K562 (cell line): ENCODE data around the gene SMC4. TPM values are rescaled to one million over a fixed set of nuclear protein-coding genes. Genes with fewer than 3 reads are reported as not detected.
A peak's percentile ranks its signal among the peaks of the same experiment; 100 is the strongest.

Experiments
- ARID2 ChIP-seq: fragments of 450-650 bp; IDR thresholded peaks from 2 replicates; pipeline ENCODE4 v1.6.1; 2017; ENCODE audit warnings: antibody characterized with exemption, mild to moderate bottlenecking
- CC2D1A ChIP-seq: fragments of 450-650 bp; IDR thresholded peaks from 2 replicates; pipeline ENCODE4 v1.6.1; 2017; ENCODE audit warnings: mild to moderate bottlenecking
- CHD4 ChIP-seq: fragments of 200-600 bp; sonication (generic); IDR thresholded peaks from 3 replicates; pipeline ENCODE4 v1.6.1; 2012; ENCODE audit warnings: low read depth, mild to moderate bottlenecking, mixed read lengths, low read length, inconsistent platforms; ENCODE audit not compliant: insufficient read depth, insufficient replicate concordance, poor library complexity, severe bottlenecking
- E2F3 ChIP-seq: fragments of 250-450 bp; sonication (Bioruptor Pico); IDR thresholded peaks from 2 replicates; pipeline ENCODE4 v1.4.0; 2020; ENCODE audit warnings: mild to moderate bottlenecking
- EP300 ChIP-seq: IDR thresholded peaks from 2 replicates; pipeline ENCODE4 v1.6.1; 2012; ENCODE audit warnings: low read length, improper control_type of control experiment
- ETS1 ChIP-seq: conservative IDR thresholded peaks from 2 replicates; pipeline ENCODE4 v1.6.1; 2011; ENCODE audit warnings: low read depth, mild to moderate bottlenecking, low read length; ENCODE audit not compliant: control insufficient read depth
- FOSL1 ChIP-seq: fragments of 200-800 bp; sonication (Bioruptor generic); conservative IDR thresholded peaks from 2 replicates; pipeline ENCODE4 v1.6.1; 2016; ENCODE audit warnings: missing genetic modification characterization, missing compliant biosample characterization
- FOXK2 ChIP-seq, 2 experiments: fragments of 450-650 bp; IDR thresholded peaks in 1 of 2; conservative IDR thresholded peaks in 1 of 2; 2 replicates each; pipeline ENCODE4 v1.6.1; 2016; ENCODE audit warnings: low read depth in 2 of 2, mild to moderate bottlenecking in 1 of 2
- KLF10 ChIP-seq: fragments of 250-450 bp; sonication (Bioruptor Pico); IDR thresholded peaks from 2 replicates; pipeline ENCODE4 v1.6.1; 2021; ENCODE audit warnings: matching md5 sums
- MCM3 ChIP-seq: fragments of 450-650 bp; IDR thresholded peaks from 2 replicates; pipeline ENCODE4 v1.6.1; 2016
- MCM5 ChIP-seq: fragments of 450-650 bp; IDR thresholded peaks from 2 replicates; pipeline ENCODE4 v1.6.1; 2016; ENCODE audit warnings: low read depth
- MTA3 ChIP-seq: fragments of 450-650 bp; formaldehyde crosslinking; IDR thresholded peaks from 2 replicates; pipeline ENCODE4 v1.6.1; 2017; ENCODE audit warnings: mild to moderate bottlenecking, borderline replicate concordance
- MXI1 ChIP-seq: IDR thresholded peaks from 2 replicates; pipeline ENCODE4 v1.6.1; 2011; ENCODE audit warnings: low read depth, mild to moderate bottlenecking, improper control_type of control experiment, low read length
- PPARD ChIP-seq: fragments of 250-450 bp; sonication (Bioruptor Pico); IDR thresholded peaks from 2 replicates; pipeline ENCODE4 v1.8.0; 2022; ENCODE audit warnings: inconsistent platforms, mild to moderate bottlenecking, moderate library complexity
- SMARCC2 ChIP-seq: fragments of 450-650 bp; IDR thresholded peaks from 2 replicates; pipeline ENCODE4 v1.6.1; 2017; ENCODE audit warnings: antibody characterized with exemption, moderate library complexity, mild to moderate bottlenecking, low read depth
- STAT5B ChIP-seq: fragments of 250-450 bp; sonication (Bioruptor Pico); IDR thresholded peaks from 2 replicates; pipeline ENCODE4 v1.8.0; 2021; ENCODE audit warnings: mild to moderate bottlenecking, inconsistent platforms
- TAF1 ChIP-seq: IDR thresholded peaks from 2 replicates; pipeline ENCODE4 v1.6.1; 2011; ENCODE audit warnings: mild to moderate bottlenecking, low read length, moderate library complexity; ENCODE audit not compliant: insufficient read depth, control insufficient read depth, severe bottlenecking; ENCODE audit errors: extremely low read depth
- ZNF431 ChIP-seq: sonication (generic); formaldehyde crosslinking; IDR thresholded peaks from 2 replicates; pipeline ENCODE4 v1.8.0; 2022; ENCODE audit warnings: mild to moderate bottlenecking, missing genetic modification reagents
- ZNF57 ChIP-seq: fragments of 450-650 bp; formaldehyde crosslinking; IDR thresholded peaks from 2 replicates; pipeline ENCODE4 v1.4.0; 2020; ENCODE audit warnings: mild to moderate bottlenecking, moderate library complexity
- ZNF668 ChIP-seq: fragments of 250-450 bp; sonication (Bioruptor Pico); IDR thresholded peaks from 2 replicates; pipeline ENCODE4 v1.8.0; 2022; ENCODE audit warnings: mild to moderate bottlenecking, inconsistent platforms
- ZNF830 ChIP-seq: fragments of 250-450 bp; sonication (Bioruptor Pico); IDR thresholded peaks from 2 replicates; pipeline ENCODE4 v1.5.0; 2021; ENCODE audit warnings: mild to moderate bottlenecking
- polyA plus RNA-seq, 8 experiments: library from polyadenylated mRNA; depleted of rRNA in 4 of 8; stranded (reverse) in 5 of 8; unstranded in 3 of 8; fragments of >200 nt; fragmentation: Nextera tagmentation in 2 of 8; fragmentation: Illumina TruSeq in 1 of 8; extraction: Ambion mirVana in 2 of 8; extraction: Trizol in 1 of 8; gene quantifications; 2 replicates each; pipeline versions ENCODE4 v1.2.1 to v1.2.3, GENCODE V29; 2011 to 2014; ENCODE audit warnings: inconsistent platforms in 1 of 8, missing spikeins in 1 of 8
- total RNA-seq, 7 experiments: library from RNA; depleted of rRNA in 6 of 7; stranded (reverse); fragments of >200 nt in 6 of 7; fragmentation: Illumina TruSeq in 2 of 7; extraction: Trizol in 2 of 7; gene quantifications; 2 replicates each; pipeline versions ENCODE4 v1.2.1 to v1.2.3, GENCODE V29; 2011 to 2021; ENCODE audit warnings: low replicate concordance in 1 of 7
- TF ChIP-seq, protein P1 (sequence below), 2 experiments: IDR thresholded peaks in 1 of 2; conservative IDR thresholded peaks in 1 of 2; 2 replicates each; pipeline ENCODE4 v1.6.1; 2016; ENCODE audit warnings: low read depth in 2 of 2, mild to moderate bottlenecking in 1 of 2, missing compliant biosample characterization in 1 of 2, missing genetic modification characterization in 1 of 2, moderate library complexity in 1 of 2
- TF ChIP-seq, protein P2 (sequence below): fragments of 450-650 bp; formaldehyde crosslinking; IDR thresholded peaks from 2 replicates; pipeline ENCODE4 v1.4.0; 2020; ENCODE audit warnings: mild to moderate bottlenecking, mixed read lengths

SMC4 gene
- total and polyA plus RNA-seq, 9 of the 15 experiments (the other 6 are each of a cell fraction or from before 2014, with no cell fraction given): 87.9 to 347 (median 176) TPM

DNA sequence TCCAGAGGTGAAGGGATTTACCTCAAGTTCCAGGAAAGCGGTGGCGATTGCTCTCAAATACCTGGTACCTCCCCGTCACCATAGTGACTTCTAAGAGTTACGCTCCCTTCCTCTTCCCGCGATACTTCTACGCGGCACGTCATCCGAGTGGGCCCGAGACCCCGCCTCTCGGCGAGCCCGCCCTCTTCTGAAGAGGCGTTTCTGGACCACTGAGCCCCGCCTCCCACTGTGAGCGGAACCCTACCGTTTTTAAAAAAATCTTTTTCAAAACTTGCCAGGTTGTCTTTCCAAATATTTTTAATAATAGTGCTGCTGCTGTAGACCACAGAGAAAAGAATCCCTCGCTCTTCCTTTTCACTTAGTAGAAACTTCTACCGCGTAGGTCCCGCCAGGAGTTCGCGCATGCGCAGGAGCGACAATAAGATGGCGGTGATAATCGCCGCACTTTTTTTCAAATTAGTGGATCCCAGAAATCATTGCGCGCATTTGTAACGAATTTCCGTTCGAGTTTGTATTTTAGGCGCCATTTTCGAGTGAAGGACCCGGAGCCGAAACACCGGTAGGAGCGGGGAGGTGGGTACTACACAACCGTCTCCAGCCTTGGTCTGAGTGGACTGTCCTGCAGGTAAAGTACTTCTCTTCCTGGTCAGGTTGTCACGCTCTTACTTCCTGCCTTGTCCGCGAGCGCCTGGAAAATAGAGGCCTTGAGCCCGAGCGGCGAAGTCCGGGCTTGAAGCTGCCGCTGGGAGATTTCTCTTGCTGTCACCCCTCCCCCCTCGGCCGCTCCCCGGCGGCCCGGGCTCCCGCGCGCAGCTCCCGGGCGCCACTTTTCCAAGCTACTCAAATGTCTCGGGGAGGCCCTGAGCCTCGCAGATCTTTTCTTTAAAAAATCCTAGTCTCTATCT lies at the start of gene SMC4, which contains the start of gene IFT80 (continued):
- TF ChIP-seq CHD4: no peak
- TF ChIP-seq FOSL1 (tag): peak; percentile 37; the same call in 1 of the 2 replicates
- TF ChIP-seq MCM3: no peak
- peak in 1 of 2 experiments; percentile 53; a peak in 1 of 4 replicates for TF ChIP-seq FOXK2 (conservative IDR thresholded peaks at IDR 0.05 in 1 of 2, IDR thresholded peaks at IDR 0.05 in 1 of 2; ENCODE audit: low read depth in 2 of 2)
- peak; percentile 88 for TF ChIP-seq E2F3 (CRISPR knock-in tag)
- TF ChIP-seq MXI1: no peak; the same call in 1 of the 2 replicates
- TF ChIP-seq PPARD (CRISPR knock-in tag): no peak
- TF ChIP-seq, protein P1, sequence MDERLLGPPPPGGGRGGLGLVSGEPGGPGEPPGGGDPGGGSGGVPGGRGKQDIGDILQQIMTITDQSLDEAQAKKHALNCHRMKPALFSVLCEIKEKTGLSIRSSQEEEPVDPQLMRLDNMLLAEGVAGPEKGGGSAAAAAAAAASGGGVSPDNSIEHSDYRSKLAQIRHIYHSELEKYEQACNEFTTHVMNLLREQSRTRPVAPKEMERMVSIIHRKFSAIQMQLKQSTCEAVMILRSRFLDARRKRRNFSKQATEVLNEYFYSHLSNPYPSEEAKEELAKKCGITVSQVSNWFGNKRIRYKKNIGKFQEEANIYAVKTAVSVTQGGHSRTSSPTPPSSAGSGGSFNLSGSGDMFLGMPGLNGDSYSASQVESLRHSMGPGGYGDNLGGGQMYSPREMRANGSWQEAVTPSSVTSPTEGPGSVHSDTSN (CRISPR knock-in tag; IDR thresholded peaks at IDR 0.05; ENCODE audit: low read depth): no peak
- TF ChIP-seq, protein P1 (tag; conservative IDR thresholded peaks at IDR 0.05; ENCODE audit: low read depth): no peak
- TF ChIP-seq STAT5B (CRISPR knock-in tag): no peak
- no peak for TF ChIP-seq KLF10 (CRISPR knock-in tag)
- peak; percentile 83 for TF ChIP-seq TAF1
- TF ChIP-seq ZNF830 (CRISPR knock-in tag): no peak
- peak; percentile 42; the same call in 1 of the 2 replicates for TF ChIP-seq ZNF431 (CRISPR knock-in tag)
- peak; percentile 97 for TF ChIP-seq CC2D1A
- 0 out of 2 replicates have a peak, but pooled peaks have one; percentile 49 for TF ChIP-seq SMARCC2
- no peak for TF ChIP-seq MCM5
- no peak for TF ChIP-seq ZNF57
- no peak for TF ChIP-seq ARID2
- TF ChIP-seq MTA3: peak; percentile 28; the same call in 1 of the 2 replicates
- TF ChIP-seq, protein P2, sequence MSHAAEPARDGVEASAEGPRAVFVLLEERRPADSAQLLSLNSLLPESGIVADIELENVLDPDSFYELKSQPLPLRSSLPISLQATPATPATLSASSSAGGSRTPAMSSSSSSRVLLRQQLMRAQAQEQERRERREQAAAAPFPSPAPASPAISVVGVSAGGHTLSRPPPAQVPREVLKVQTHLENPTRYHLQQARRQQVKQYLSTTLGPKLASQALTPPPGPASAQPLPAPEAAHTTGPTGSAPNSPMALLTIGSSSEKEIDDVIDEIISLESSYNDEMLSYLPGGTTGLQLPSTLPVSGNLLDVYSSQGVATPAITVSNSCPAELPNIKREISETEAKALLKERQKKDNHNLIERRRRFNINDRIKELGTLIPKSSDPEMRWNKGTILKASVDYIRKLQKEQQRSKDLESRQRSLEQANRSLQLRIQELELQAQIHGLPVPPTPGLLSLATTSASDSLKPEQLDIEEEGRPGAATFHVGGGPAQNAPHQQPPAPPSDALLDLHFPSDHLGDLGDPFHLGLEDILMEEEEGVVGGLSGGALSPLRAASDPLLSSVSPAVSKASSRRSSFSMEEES (CRISPR knock-in tag): no peak
- no peak for TF ChIP-seq ETS1
- no peak for TF ChIP-seq ZNF668 (CRISPR knock-in tag)
- peak; percentile 66 for TF ChIP-seq EP300
